Prostate gland (tissue), 2 donors: Measurements from ENCODE around the gene HSF2BP. TPM values are rescaled to one million over a fixed set of nuclear protein-coding genes. Genes with fewer than 3 reads are reported as not detected.
A peak's percentile ranks its signal among the peaks of the same experiment; 100 is the strongest.

Experiments used
- DNase-seq: peaks from one replicate; pipeline ENCODE4 v3.0.0-alpha.2; 2019; ENCODE audit warnings: low spot score
- H3K27ac ChIP-seq, 2 donors: fragments of 200-600 bp; sonication (generic); 2 replicates each; pipeline ENCODE4 v1.5.1; 2017 to 2019
- H3K27me3 ChIP-seq: fragments of 200-600 bp; sonication (generic); replicated peaks from 2 replicates; pipeline ENCODE4 v1.5.1; 2019; ENCODE audit not compliant: insufficient read depth
- H3K36me3 ChIP-seq, 2 donors: fragments of 200-600 bp; sonication (generic); 1 replicate in 1 of 2; 2 replicates in 1 of 2; pipeline versions ENCODE4 v1.5.1 to v1.8.1; 2017 to 2019
- H3K4me1 ChIP-seq: fragments of 200-600 bp; sonication (generic); replicated peaks from 2 replicates; pipeline ENCODE4 v1.5.1; 2019
- H3K4me3 ChIP-seq, 2 donors: fragments of 200-600 bp; sonication (generic); 2 replicates each; pipeline ENCODE4 v1.5.1; 2017 to 2019
- H3K9me3 ChIP-seq: fragments of 200-600 bp; sonication (generic); 2 replicates; pipeline ENCODE4 v1.5.1; 2017
- CTCF ChIP-seq, 4 experiments: fragments of 200-600 bp in 2 of 4; fragments of 450-650 bp in 2 of 4; sonication (generic) in 2 of 4; IDR thresholded peaks; 1 replicate in 3 of 4; 2 replicates in 1 of 4; pipeline ENCODE4 v1.5.1; 2016 to 2019; ENCODE audit warnings: antibody characterized with exemption in 4 of 4, mild to moderate bottlenecking in 2 of 4, moderate library complexity in 2 of 4
- POLR2A ChIP-seq: fragments of 450-650 bp; IDR thresholded peaks from one replicate; pipeline ENCODE4 v1.6.1; 2016; ENCODE audit warnings: antibody characterized with exemption, mild to moderate bottlenecking
- POLR2AphosphoS5 ChIP-seq: sonication (generic); formaldehyde crosslinking; IDR thresholded peaks from one replicate; pipeline ENCODE4 v1.6.1; 2017; ENCODE audit warnings: antibody characterized with exemption
- WGBS: methylation state at CpG from one replicate; pipeline ENCODE4 v1.1.5; 2018; 5-methylcytosine and 5-hydroxymethylcytosine counted together
- intact Hi-C: fragments of 100-400 bp; cut with DNase I; formaldehyde crosslinking; loops from one replicate; pipeline ENCODE4 v1.14.2; 2022
- total RNA-seq, 2 donors: library from RNA; depleted of rRNA; stranded (reverse); fragments of >200 nt; gene quantifications; one replicate each; pipeline ENCODE4 v1.1.0, GENCODE V29; 2016

HSF2BP gene
- total RNA-seq, 2 donors from 2014 or later, result 3.2 to 7.0 TPM

- no peak for DNase-seq
- Histone ChIP-seq H3K27me3 (no peaks in the 10 kb centered on the region), H3K4me3 (no peak overlapping the region), H3K27ac (no peak overlapping the region), H3K4me1 (no peaks in the 10 kb centered on the region), H3K9me3 (no peaks in the 10 kb centered on the region), H3K36me3 (no peaks in the 10 kb centered on the region)
- 97% methylated on average over 2 of the region's 2 CpGs for WGBS
- TF ChIP-seq CTCF (IDR thresholded peaks at IDR 0.05) (no peak), POLR2A (no peak), POLR2AphosphoS5 (no peak)
- intact Hi-C loops, result no loop called here
These were observed 67.7 kb downstream of the HSF2BP start for GRCh38 chr21:43591571-43591970.

- H3K4me1 ChIP-seq, result no peaks in the 10 kb centered on the region
- intact Hi-C loops, result no loop called here
- H3K27ac ChIP-seq, result no peak overlapping the region
- TF ChIP-seq POLR2AphosphoS5, result no peak
- TF ChIP-seq POLR2A, result no peak
- no peak for TF ChIP-seq CTCF (IDR thresholded peaks at IDR 0.05)
- no peaks in the 10 kb centered on the region for H3K9me3 ChIP-seq
- H3K4me3 ChIP-seq, result no peak overlapping the region
- no peaks in the 10 kb centered on the region for H3K27me3 ChIP-seq
- 66% methylated on average over 2 of the region's 2 CpGs for WGBS
- DNase-seq, result no peak
- no peaks in the 10 kb centered on the region for H3K36me3 ChIP-seq
These were observed 69.1 kb downstream of the HSF2BP start for GRCh38 chr21:43590194-43590593.

- Histone ChIP-seq H3K36me3 (no peaks in the 10 kb centered on the region), H3K4me1 (no peaks in the 10 kb centered on the region), H3K9me3 (no peaks in the 10 kb centered on the region), H3K27me3 (no peaks in the 10 kb centered on the region), H3K27ac (no peak overlapping the region), H3K4me3 (no peak overlapping the region)
- intact Hi-C loops, result no loop called here
- WGBS, result 80% methylated on average over 1 of the region's 1 CpG
- TF ChIP-seq POLR2AphosphoS5, result no peak
- TF ChIP-seq POLR2A, result no peak
- no peak for TF ChIP-seq CTCF (IDR thresholded peaks at IDR 0.05)
- no peak for DNase-seq
These were observed 70.3 kb downstream of the HSF2BP start for GRCh38 chr21:43588957-43589356.

- Histone ChIP-seq H3K4me1 (no peaks in the 10 kb centered on the region), H3K36me3 (no peaks in the 10 kb centered on the region), H3K27me3 (no peaks in the 10 kb centered on the region), H3K4me3 (no peak overlapping the region), H3K27ac (peak overlapping the region; percentile 74 to 76), H3K9me3 (no peaks in the 10 kb centered on the region)
- intact Hi-C loops, result no loop called here
- peak; percentile 95 for DNase-seq
- 7% methylated on average over 9 of the region's 9 CpGs for WGBS
- TF ChIP-seq POLR2A (peak; percentile 17), CTCF (IDR thresholded peaks at IDR 0.05) (no peak), POLR2AphosphoS5 (peak; percentile 100)
These were observed 73.3 kb downstream of the HSF2BP start for GRCh38 chr21:43585924-43586413.

GRCh38 chr21:43585514-43585913 is 73.8 kb downstream of the HSF2BP start:
- no peak for DNase-seq
- Histone ChIP-seq H3K9me3 (no peaks in the 10 kb centered on the region), H3K4me3 (no peak overlapping the region), H3K27ac (peak overlapping the region; percentile 74 to 76), H3K36me3 (no peaks in the 10 kb centered on the region), H3K27me3 (no peaks in the 10 kb centered on the region), H3K4me1 (no peaks in the 10 kb centered on the region)
- no peak for TF ChIP-seq CTCF (IDR thresholded peaks at IDR 0.05)
- TF ChIP-seq POLR2A, result no peak
- no peak for TF ChIP-seq POLR2AphosphoS5
- intact Hi-C loops, result no loop called here
- 92% methylated on average over 4 of the region's 4 CpGs for WGBS
